Choroid plexus epithelial cell (primary cell): Measurements from ENCODE around the gene ARHGEF37.
A peak's percentile ranks its signal among the peaks of the same experiment; 100 is the strongest.

Experiments used
- DNase-seq: peaks from one replicate; pipeline ENCODE4 v3.0.0-alpha.2; 2010; ENCODE audit warnings: low read depth
- H3K4me3 ChIP-seq: 2 replicates; pipeline ENCODE4 v1.5.1; 2011; ENCODE audit warnings: low read depth, mild to moderate bottlenecking, control low read depth, low read length, moderate library complexity
- TF ChIP-seq, protein P1 (sequence below): conservative IDR thresholded peaks from 2 replicates; pipeline ENCODE4 v1.5.1; 2011; ENCODE audit warnings: low read depth, mild to moderate bottlenecking, control low read depth, inconsistent platforms, low read length, moderate library complexity

The ARHGEF37 gene

DNA sequence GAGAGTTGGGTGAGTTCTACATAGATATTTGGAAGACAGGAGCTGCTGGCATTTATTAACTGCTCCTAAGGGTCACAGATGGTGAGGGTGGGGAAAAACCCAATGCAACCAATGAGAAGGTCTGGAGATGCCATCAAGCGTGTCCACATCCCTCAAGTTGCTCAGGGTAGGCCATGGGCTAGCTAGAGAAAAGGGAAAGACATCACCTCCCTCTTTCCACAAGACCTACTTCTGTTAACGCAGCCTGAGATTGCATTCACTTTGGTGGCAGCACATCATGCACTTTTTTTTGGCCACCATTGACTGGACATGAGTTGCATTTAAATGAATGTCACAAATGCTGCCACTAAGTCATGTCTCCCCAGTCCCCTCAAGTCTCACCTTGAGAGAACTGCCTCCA, 71.4 kb downstream of the ARHGEF37 start:
- DNase-seq = no peak
- TF ChIP-seq, protein P1, sequence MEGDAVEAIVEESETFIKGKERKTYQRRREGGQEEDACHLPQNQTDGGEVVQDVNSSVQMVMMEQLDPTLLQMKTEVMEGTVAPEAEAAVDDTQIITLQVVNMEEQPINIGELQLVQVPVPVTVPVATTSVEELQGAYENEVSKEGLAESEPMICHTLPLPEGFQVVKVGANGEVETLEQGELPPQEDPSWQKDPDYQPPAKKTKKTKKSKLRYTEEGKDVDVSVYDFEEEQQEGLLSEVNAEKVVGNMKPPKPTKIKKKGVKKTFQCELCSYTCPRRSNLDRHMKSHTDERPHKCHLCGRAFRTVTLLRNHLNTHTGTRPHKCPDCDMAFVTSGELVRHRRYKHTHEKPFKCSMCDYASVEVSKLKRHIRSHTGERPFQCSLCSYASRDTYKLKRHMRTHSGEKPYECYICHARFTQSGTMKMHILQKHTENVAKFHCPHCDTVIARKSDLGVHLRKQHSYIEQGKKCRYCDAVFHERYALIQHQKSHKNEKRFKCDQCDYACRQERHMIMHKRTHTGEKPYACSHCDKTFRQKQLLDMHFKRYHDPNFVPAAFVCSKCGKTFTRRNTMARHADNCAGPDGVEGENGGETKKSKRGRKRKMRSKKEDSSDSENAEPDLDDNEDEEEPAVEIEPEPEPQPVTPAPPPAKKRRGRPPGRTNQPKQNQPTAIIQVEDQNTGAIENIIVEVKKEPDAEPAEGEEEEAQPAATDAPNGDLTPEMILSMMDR = no peak
- no peak overlapping the region for H3K4me3 ChIP-seq

DNA sequence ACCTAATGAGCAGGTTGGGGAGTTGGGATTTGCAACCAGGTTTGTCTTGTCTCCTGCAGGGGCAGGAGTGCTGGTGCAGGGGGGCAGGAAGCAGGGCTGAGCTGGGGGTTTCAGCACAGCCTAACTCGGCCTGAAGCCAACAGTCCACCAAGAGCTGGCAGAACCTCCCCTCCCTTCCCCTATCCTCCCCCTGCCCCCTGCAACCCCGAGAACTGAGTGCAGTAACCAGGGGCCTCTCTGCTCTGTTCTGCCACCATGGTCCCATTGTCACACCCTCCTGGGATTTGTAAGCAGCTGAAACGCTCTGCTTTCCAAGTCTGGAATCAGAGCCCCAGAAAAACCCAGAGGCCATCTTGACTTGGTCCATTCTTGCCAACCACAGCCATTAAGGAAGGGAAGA, 72.9 kb downstream of the ARHGEF37 start:
- TF ChIP-seq, protein P1 = no peak
- no peak overlapping the region for H3K4me3 ChIP-seq

DNA sequence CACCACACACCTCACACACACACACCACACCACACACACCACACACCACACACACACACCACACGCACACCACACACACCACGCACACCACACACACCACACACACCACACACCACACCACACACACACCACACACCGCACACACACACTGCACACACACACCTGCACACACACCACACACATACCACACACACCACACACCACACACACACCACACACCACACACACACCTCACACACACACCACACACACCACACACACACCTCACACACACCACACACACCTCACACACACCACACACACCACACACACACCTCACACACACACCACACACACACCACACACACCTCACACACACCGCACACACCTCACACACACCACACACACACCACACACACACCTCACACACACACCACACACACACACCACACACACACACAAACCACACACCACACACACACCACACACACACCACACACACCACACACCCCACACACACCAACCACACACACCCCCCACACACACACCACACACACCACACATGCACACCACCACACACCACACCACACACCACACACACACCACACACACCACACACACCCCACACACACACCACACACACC, 73.7 kb downstream of the ARHGEF37 start:
- TF ChIP-seq, protein P1 = no peak
- DNase-seq = no peak
- H3K4me3 ChIP-seq = no peak overlapping the region

More for the DNA sequence above, 72.9 kb downstream of the ARHGEF37 start:
- no peak for DNase-seq

DNA sequence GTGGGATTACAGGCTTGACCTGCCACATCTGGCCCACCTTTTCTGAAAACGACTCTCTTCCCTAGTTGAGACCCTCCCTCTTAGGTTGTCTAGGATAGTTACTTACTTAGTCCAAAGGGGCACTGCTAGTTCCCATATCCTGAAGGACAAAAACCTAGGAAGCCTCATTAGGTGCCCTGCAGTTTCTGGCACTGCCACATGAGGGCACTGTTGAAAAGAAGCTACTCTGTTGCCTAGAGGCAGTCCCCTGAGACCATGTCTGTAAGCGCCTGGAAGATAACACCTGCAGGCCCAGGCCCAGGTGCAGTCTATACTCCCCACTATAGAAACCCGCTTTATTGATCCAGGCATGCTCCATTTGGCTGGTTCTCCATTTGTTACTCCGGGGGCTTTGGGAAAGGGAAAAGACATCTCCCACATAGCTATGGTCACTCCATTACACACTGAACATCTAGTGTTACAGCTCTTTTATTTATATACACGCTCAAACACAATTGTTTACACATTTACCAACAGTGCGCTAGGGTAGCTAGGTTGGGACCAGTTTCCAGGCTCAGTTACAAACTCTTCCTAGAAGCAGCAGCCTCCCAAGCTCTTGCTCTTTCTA, 75.4 kb downstream of the ARHGEF37 start:
- no peak overlapping the region for H3K4me3 ChIP-seq
- TF ChIP-seq, protein P1 = peak; percentile 75
- DNase-seq = peak; percentile 30

DNA sequence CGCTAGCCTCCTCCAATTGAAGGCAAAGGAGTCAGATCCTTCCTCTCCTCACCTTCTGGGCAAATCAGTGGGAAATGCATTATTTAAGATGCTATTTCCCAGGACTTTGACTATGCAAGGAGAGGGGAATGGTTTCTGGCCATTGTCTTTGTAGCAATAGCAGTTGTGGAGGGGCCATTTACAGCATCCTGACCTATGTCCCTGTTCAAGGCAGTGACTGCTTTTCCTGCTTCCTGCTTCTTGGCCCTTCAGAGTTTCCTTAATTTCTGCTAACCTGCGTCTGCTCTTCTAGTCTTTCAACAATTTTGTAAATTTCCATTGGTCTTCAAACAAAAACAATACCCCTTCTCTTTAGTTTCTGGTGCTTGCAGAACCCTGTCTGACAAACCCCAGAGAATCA, 76.0 kb downstream of the ARHGEF37 start:
- no peak for DNase-seq
- TF ChIP-seq, protein P1 = no peak
- no peak overlapping the region for H3K4me3 ChIP-seq

DNA sequence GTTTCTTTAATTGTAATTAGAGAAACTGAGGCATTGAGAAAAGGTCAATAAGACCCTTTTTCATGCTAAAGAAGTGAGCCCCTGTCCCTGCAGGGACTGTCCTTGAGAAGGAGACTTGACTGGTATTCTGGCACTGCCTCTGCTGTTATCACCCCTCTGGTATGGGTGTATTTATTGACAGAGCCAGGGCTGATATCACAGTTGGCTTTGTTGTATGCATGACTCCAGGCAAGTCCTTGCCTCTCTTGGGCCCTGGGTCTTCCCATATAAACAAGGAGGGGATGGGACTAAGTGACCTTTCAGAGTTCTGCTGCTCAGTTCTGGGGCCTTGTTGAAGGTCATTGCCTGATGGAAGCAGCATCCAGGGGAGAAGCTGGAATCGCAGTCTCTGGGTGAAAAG, 77.0 kb downstream of the ARHGEF37 start:
- no peak overlapping the region for H3K4me3 ChIP-seq
- no peak for DNase-seq
- TF ChIP-seq, protein P1 = no peak

DNA sequence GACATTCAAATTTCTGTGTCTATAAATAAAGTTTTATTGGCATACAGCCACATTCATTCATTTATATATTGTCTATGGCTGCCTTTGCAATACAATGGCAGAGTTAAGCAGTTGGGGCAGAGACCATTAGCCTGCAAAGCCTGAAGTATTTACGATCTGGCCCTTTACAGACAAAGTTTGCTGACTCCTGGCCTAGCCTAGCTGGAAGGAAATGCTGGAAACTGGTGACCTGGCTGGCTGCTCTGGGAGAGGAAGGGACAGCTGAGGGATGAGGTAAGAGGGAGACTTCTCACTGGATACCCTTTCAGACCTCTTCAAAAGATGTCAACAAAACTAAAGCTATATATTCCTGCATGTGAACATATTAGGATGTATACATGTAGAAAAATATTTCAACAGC, 82.8 kb downstream of the ARHGEF37 start:
- H3K4me3 ChIP-seq = no peak overlapping the region
- TF ChIP-seq, protein P1 = no peak
- no peak for DNase-seq
